OCI-LY7 (cell line): Measurements from ENCODE around the gene PUDP. TPM values are rescaled to one million over a fixed set of nuclear protein-coding genes. Genes with fewer than 3 reads are reported as not detected.

Experiments
- BruUV-seq: library from RNA; stranded (reverse); fragments of 400-500 nt; replicated peaks from 2 replicates; lab custom pipeline; 2021; lab: Mats Ljungman, UMichigan
- CTCF ChIA-PET: fragments of 300-600 bp; sonication (Branson Sonifier 250); formaldehyde crosslinking; loops from one replicate; lab custom pipeline; 2022; ENCODE audit warnings: antibody characterized with exemption; ENCODE audit not compliant: unreplicated experiment; lab: Charles Lee
- POLR2A ChIA-PET: fragments of 300-600 bp; sonication (Branson Sonifier 250); formaldehyde crosslinking; loops from one replicate; lab custom pipeline; 2022; ENCODE audit warnings: antibody characterized with exemption; lab: Charles Lee
- DNase-seq: peaks from one replicate; pipeline ENCODE4 v3.0.0-alpha.2; 2015; ENCODE audit warnings: low spot score
- H2AFZ ChIP-seq: fragments of 200-600 bp; sonication (generic), shearing (Covaris generic); 2 replicates; pipeline ENCODE4 v1.6.1; 2014; ENCODE audit warnings: mild to moderate bottlenecking, antibody characterized with exemption, low read length, moderate library complexity
- H3K27ac ChIP-seq: fragments of 200-600 bp; sonication (generic); 2 replicates; pipeline ENCODE4 v1.5.1; 2014; ENCODE audit warnings: mixed run types, low read depth, mild to moderate bottlenecking, moderate library complexity, low read length, inconsistent platforms; ENCODE audit not compliant: poor library complexity, severe bottlenecking
- H3K36me3 ChIP-seq: fragments of 200-600 bp; sonication (generic); 2 replicates; pipeline ENCODE4 v1.6.1; 2014; ENCODE audit warnings: mild to moderate bottlenecking, antibody characterized with exemption, low read length, moderate library complexity, mixed read lengths; ENCODE audit not compliant: insufficient read depth
- H3K4me1 ChIP-seq: fragments of 200-600 bp; sonication (generic); 2 replicates; pipeline ENCODE4 v1.5.1; 2014; ENCODE audit warnings: mild to moderate bottlenecking, low read length; ENCODE audit not compliant: insufficient read depth, poor library complexity, severe bottlenecking
- H3K4me2 ChIP-seq: fragments of 200-600 bp; sonication (generic); 2 replicates; pipeline ENCODE4 v1.6.1; 2014; ENCODE audit warnings: mild to moderate bottlenecking, low read length
- H3K4me3 ChIP-seq: fragments of 200-600 bp; sonication (generic); 2 replicates; pipeline ENCODE4 v1.5.1; 2014; ENCODE audit warnings: mild to moderate bottlenecking, low read depth, low read length; ENCODE audit not compliant: poor library complexity, severe bottlenecking
- H3K79me2 ChIP-seq: fragments of 200-600 bp; sonication (generic); 2 replicates; pipeline ENCODE4 v1.6.1; 2016; ENCODE audit warnings: low read depth, mild to moderate bottlenecking, low read length, moderate library complexity, mixed read lengths; ENCODE audit not compliant: insufficient read depth
- H3K9me2 ChIP-seq: fragments of 200-600 bp; sonication (generic); 2 replicates; pipeline ENCODE4 v1.6.1; 2016; ENCODE audit warnings: mild to moderate bottlenecking, low read length, mixed read lengths; ENCODE audit not compliant: insufficient read depth
- H3K9me3 ChIP-seq: fragments of 200-600 bp; sonication (generic); 2 replicates; pipeline ENCODE4 v1.6.1; 2014; ENCODE audit warnings: mild to moderate bottlenecking, mixed run types, low read length, mixed read lengths
- H4K20me1 ChIP-seq: fragments of 200-600 bp; sonication (generic); 2 replicates; pipeline ENCODE4 v1.6.1; 2014; ENCODE audit warnings: mild to moderate bottlenecking, antibody characterized with exemption, low read length, moderate library complexity, mixed read lengths; ENCODE audit not compliant: insufficient read depth
- EZH2phosphoT487 ChIP-seq: fragments of 200-600 bp; sonication (generic); IDR thresholded peaks from 2 replicates; pipeline ENCODE4 v1.6.1; 2018; ENCODE audit warnings: low read depth, borderline replicate concordance, mild to moderate bottlenecking, mixed run types, antibody characterized with exemption, low read length, moderate library complexity, mixed read lengths
- intact Hi-C: fragments of 100-400 bp; cut with micrococcal nuclease; formaldehyde crosslinking; loops from one replicate; pipeline ENCODE4 v1.10.0; 2022; ENCODE audit not compliant: unreplicated experiment
- total RNA-seq, 2 experiments: library from RNA; depleted of rRNA in 1 of 2; stranded (reverse); fragments of >200 nt in 1 of 2; shearing (Covaris generic) in 1 of 2; gene quantifications; 2 replicates each; pipeline ENCODE4 v1.2.3, GENCODE V29; 2014 to 2022
- TF ChIP-seq, protein P1 (sequence below): fragments of 200-600 bp; sonication (generic); conservative IDR thresholded peaks from 2 replicates; pipeline ENCODE4 v1.5.1; 2014; ENCODE audit warnings: mild to moderate bottlenecking, antibody characterized with exemption, low read length, moderate library complexity, mixed read lengths

Gene PUDP
- total RNA-seq, 2 experiments from 2014 or later: 8.8 to 25.7 TPM

DNA sequence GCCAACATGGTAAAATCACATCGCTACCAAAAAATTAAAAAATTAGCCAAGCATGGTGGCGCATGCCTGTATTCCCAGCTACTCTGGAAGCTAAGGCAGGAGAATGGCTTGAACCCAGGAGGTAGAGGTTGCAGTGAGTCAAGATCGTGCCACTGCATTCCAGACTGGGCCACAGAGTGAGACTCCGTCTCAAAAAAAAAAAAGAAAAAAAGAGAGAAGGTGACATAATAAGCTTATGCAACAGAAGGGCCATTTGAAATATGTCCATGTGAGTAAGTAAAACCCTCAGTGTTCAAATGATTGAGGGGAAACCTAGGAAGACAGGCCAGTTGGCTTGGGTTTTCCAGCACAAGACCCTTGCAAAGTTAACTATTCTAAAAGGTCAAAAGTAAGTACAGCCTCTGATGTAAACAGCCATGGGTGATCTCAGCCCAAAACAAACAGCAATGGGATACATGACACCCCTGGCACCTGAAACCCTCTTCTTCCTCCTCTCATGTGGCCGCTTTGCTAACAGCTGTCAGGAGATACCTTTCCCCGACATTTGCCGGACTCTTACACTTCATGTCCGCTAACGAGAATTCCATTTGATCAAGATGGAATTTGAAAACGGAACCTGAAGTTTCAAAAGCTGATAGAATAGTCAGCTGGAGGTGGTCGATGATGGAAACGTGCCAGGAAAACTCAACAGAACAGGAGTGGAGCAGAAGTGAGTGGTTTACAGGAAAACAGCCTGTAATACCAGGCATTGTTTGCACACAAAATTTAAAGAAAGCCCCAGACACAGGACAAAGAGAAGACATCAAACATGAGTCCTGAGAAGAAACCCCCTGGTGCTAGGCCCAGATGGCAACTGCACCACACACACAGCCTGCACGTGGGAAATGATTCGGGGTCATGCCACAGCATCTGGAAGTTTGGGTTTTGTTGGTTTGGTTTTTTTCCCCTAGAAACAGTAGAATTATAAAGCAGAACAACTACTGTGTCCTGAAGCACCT lies 93.4 kb downstream of the PUDP start:
- DNase-seq: no peak
- BruUV-seq: no TSS peak
- Histone ChIP-seq H3K9me2 (no peaks in the 10 kb centered on the region), H3K4me1 (peaks cover 22% of the 10 kb centered on the region), H3K36me3 (peaks cover 45% of the 10 kb centered on the region), H4K20me1 (no peaks in the 10 kb centered on the region), H3K4me3 (no peak overlapping the region), H3K9me3 (no peaks in the 10 kb centered on the region), H2AFZ (no peak overlapping the region), H3K27ac (no peak overlapping the region), H3K4me2 (no peak overlapping the region), H3K79me2 (no peaks in the 10 kb centered on the region)
- POLR2A ChIA-PET: no interaction called here
- intact Hi-C loops: no loop called here
- CTCF ChIA-PET: no interaction called here
- TF ChIP-seq, protein P1, sequence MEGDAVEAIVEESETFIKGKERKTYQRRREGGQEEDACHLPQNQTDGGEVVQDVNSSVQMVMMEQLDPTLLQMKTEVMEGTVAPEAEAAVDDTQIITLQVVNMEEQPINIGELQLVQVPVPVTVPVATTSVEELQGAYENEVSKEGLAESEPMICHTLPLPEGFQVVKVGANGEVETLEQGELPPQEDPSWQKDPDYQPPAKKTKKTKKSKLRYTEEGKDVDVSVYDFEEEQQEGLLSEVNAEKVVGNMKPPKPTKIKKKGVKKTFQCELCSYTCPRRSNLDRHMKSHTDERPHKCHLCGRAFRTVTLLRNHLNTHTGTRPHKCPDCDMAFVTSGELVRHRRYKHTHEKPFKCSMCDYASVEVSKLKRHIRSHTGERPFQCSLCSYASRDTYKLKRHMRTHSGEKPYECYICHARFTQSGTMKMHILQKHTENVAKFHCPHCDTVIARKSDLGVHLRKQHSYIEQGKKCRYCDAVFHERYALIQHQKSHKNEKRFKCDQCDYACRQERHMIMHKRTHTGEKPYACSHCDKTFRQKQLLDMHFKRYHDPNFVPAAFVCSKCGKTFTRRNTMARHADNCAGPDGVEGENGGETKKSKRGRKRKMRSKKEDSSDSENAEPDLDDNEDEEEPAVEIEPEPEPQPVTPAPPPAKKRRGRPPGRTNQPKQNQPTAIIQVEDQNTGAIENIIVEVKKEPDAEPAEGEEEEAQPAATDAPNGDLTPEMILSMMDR: no peak
- TF ChIP-seq EZH2phosphoT487: no peak

DNA sequence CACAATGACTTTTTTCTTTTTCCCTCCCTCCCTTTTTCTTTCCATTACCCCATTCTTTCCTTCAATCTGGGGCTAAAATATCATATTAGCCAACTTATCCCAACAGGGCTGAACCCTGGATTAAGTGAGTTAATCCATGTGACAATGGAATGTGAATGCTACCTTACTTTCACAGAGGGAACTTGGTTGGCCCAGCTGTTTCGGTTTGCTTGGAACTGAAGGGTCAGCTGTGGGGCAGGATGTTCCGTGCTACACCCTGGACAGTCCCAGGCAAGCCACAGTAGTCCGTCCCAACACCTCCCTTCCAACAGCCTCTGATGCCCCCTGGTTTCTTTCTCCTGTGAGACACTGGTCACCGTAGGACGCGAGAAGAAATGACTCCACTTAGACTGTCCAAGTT lies 95.4 kb downstream of the PUDP start:
- no peak overlapping the region for H3K4me2 ChIP-seq
- no peak for TF ChIP-seq EZH2phosphoT487
- TF ChIP-seq, protein P1: no peak
- no peak overlapping the region for H2AFZ ChIP-seq
- peaks cover 22% of the 10 kb centered on the region for H3K4me1 ChIP-seq
- H3K36me3 ChIP-seq: peaks cover 52% of the 10 kb centered on the region
- intact Hi-C loops: no loop called here
- no peaks in the 10 kb centered on the region for H3K79me2 ChIP-seq
- H3K27ac ChIP-seq: no peak overlapping the region
- no peak for DNase-seq
- H3K9me2 ChIP-seq: no peaks in the 10 kb centered on the region
- BruUV-seq: no TSS peak
- no peaks in the 10 kb centered on the region for H3K9me3 ChIP-seq
- no peaks in the 10 kb centered on the region for H4K20me1 ChIP-seq
- no peak overlapping the region for H3K4me3 ChIP-seq
- POLR2A ChIA-PET: no interaction called here
- CTCF ChIA-PET: no interaction called here

- Histone ChIP-seq H3K4me3 (no peak overlapping the region), H3K36me3 (peaks cover 38% of the 10 kb centered on the region), H2AFZ (no peak overlapping the region), H3K9me3 (no peaks in the 10 kb centered on the region), H3K4me2 (no peak overlapping the region), H3K4me1 (peaks cover 6% of the 10 kb centered on the region), H3K27ac (no peak overlapping the region), H4K20me1 (no peaks in the 10 kb centered on the region), H3K9me2 (no peaks in the 10 kb centered on the region), H3K79me2 (no peaks in the 10 kb centered on the region)
- no TSS peak for BruUV-seq
- POLR2A ChIA-PET: no interaction called here
- DNase-seq: no peak
- intact Hi-C loops: no loop called here
- CTCF ChIA-PET: no interaction called here
- TF ChIP-seq, protein P1: no peak
- no peak for TF ChIP-seq EZH2phosphoT487
These were observed 97.7 kb downstream of the PUDP start for GRCh38 chrX:7050271-7050670.
